WTC11 (cell line): ENCODE measurements around the gene TM9SF1. TPM values are rescaled to one million over a fixed set of nuclear protein-coding genes. Genes with fewer than 3 reads are reported as not detected.

Experiments
- ATAC-seq: fragments of 200-7000 bp; cut with Tn5 transposase; 2 replicates; pipeline ENCODE4 v1.10.0; 2021; ENCODE audit warnings: mild to moderate bottlenecking, moderate library complexity
- CTCF ChIA-PET: fragments of 300-600 bp; sonication (Branson Sonifier 250); formaldehyde crosslinking; loops from one replicate; lab custom pipeline; 2021; ENCODE audit warnings: antibody characterized with exemption; lab: Charles Lee
- POLR2A ChIA-PET: fragments of 350-600 bp; sonication (Branson Sonifier 250); formaldehyde crosslinking; loops from one replicate; lab custom pipeline; 2021; ENCODE audit warnings: antibody characterized with exemption; lab: Charles Lee
- DNase-seq: peaks from one replicate; pipeline ENCODE4 v3.0.0; 2021; ENCODE audit warnings: low spot score
- H3K27ac Mint-ChIP-seq: 2 replicates; pipeline ENCODE4 v1.8.0; 2021; ENCODE audit warnings: mixed read lengths
- H3K27me3 Mint-ChIP-seq: 2 replicates; pipeline ENCODE4 v1.8.0; 2021; ENCODE audit warnings: low read depth, mild to moderate bottlenecking, moderate library complexity, mixed read lengths
- H3K36me3 Mint-ChIP-seq: 2 replicates; pipeline ENCODE4 v1.8.0; 2021; ENCODE audit warnings: mixed read lengths
- H3K4me1 Mint-ChIP-seq: 2 replicates; pipeline ENCODE4 v1.8.0; 2022; ENCODE audit warnings: mixed read lengths
- H3K4me3 Mint-ChIP-seq: 2 replicates; pipeline ENCODE4 v1.8.0; 2021; ENCODE audit warnings: mild to moderate bottlenecking, moderate library complexity, mixed read lengths
- H3K9me3 Mint-ChIP-seq: 2 replicates; pipeline ENCODE4 v1.8.0; 2021; ENCODE audit warnings: mixed read lengths
- CBFB ChIP-seq: sonication (generic); formaldehyde crosslinking; IDR thresholded peaks from 2 replicates; pipeline ENCODE4 v1.8.1; 2022; ENCODE audit warnings: mild to moderate bottlenecking, low read depth, missing genetic modification reagents
- KAT7 ChIP-seq: sonication (generic); formaldehyde crosslinking; IDR thresholded peaks from 2 replicates; pipeline ENCODE4 v1.8.1; 2023; ENCODE audit warnings: missing genetic modification reagents, mild to moderate bottlenecking, borderline replicate concordance
- SOX15 ChIP-seq: fragments of 250-450 bp; sonication (Bioruptor Pico); IDR thresholded peaks from 2 replicates; pipeline ENCODE4 v1.9.0; 2021; ENCODE audit warnings: mild to moderate bottlenecking
- ZBTB43 ChIP-seq: sonication (generic); formaldehyde crosslinking; IDR thresholded peaks from 2 replicates; pipeline ENCODE4 v1.8.1; 2023; ENCODE audit warnings: mild to moderate bottlenecking, missing genetic modification reagents
- ZNF281 ChIP-seq: sonication (generic); formaldehyde crosslinking; IDR thresholded peaks from 2 replicates; pipeline ENCODE4 v1.8.0; 2023; ENCODE audit warnings: mild to moderate bottlenecking, missing genetic modification reagents
- ZNF532 ChIP-seq: fragments of 250-450 bp; sonication (Bioruptor Pico); IDR thresholded peaks from 2 replicates; pipeline ENCODE4 v1.9.0; 2021; ENCODE audit warnings: mild to moderate bottlenecking, borderline replicate concordance
- ZNF671 ChIP-seq: fragments of 250-450 bp; sonication (Bioruptor Pico); IDR thresholded peaks from 2 replicates; pipeline ENCODE4 v1.8.0; 2021; ENCODE audit warnings: mild to moderate bottlenecking
- total RNA-seq: library from RNA; stranded (reverse); gene quantifications from 3 replicates; pipeline ENCODE4 v1.2.3, GENCODE V29; 2021
- TF ChIP-seq, protein P1 (sequence below): sonication (generic); formaldehyde crosslinking; IDR thresholded peaks from 2 replicates; pipeline ENCODE4 v1.8.0; 2022; ENCODE audit warnings: missing genetic modification reagents

The TM9SF1 gene
- total RNA-seq, 1 experiment from 2014 or later, result 27.9 TPM

GRCh38 chr14:24151404-24152080 lies 43.7 kb downstream of the TM9SF1 start:
- POLR2A ChIA-PET, result interaction anchor here (0.7 to 1.7 kb wide), 4 partner anchors 9 to 41 kb away, joined by 3 to 4 read pairs (median 3); partner anchors contain the start of genes DCAF11, EMC9, IRF9 and NRL
- peaks cover 53% of the 10 kb centered on the region for H3K36me3 Mint-ChIP-seq
- CTCF ChIA-PET, result interaction anchor here (0.5 to 4.1 kb wide), 6 partner anchors 9 to 157 kb away, joined by 3 to 19 read pairs (median 4); partner anchors contain the start of genes CIDEB and IRF9

More at GRCh38 chr14:24151404-24152080, 43.7 kb downstream of the TM9SF1 start:
- ATAC-seq (no peak), DNase-seq (no peak)
- H3K4me3 Mint-ChIP-seq, result no peak overlapping the region
- no peak overlapping the region for H3K27ac Mint-ChIP-seq
- peaks cover 11% of the 10 kb centered on the region for H3K4me1 Mint-ChIP-seq
- no peaks in the 10 kb centered on the region for H3K27me3 Mint-ChIP-seq
- H3K9me3 Mint-ChIP-seq, result no peaks in the 10 kb centered on the region
- TF ChIP-seq KAT7 (CRISPR knock-in tag) (no peak), ZNF281 (CRISPR knock-in tag) (no peak), CBFB (CRISPR knock-in tag) (no peak), SOX15 (CRISPR knock-in tag) (no peak), ZNF671 (CRISPR knock-in tag) (no peak), ZBTB43 (CRISPR knock-in tag) (no peak), ZNF532 (CRISPR knock-in tag) (no peak)
- TF ChIP-seq, protein P1, sequence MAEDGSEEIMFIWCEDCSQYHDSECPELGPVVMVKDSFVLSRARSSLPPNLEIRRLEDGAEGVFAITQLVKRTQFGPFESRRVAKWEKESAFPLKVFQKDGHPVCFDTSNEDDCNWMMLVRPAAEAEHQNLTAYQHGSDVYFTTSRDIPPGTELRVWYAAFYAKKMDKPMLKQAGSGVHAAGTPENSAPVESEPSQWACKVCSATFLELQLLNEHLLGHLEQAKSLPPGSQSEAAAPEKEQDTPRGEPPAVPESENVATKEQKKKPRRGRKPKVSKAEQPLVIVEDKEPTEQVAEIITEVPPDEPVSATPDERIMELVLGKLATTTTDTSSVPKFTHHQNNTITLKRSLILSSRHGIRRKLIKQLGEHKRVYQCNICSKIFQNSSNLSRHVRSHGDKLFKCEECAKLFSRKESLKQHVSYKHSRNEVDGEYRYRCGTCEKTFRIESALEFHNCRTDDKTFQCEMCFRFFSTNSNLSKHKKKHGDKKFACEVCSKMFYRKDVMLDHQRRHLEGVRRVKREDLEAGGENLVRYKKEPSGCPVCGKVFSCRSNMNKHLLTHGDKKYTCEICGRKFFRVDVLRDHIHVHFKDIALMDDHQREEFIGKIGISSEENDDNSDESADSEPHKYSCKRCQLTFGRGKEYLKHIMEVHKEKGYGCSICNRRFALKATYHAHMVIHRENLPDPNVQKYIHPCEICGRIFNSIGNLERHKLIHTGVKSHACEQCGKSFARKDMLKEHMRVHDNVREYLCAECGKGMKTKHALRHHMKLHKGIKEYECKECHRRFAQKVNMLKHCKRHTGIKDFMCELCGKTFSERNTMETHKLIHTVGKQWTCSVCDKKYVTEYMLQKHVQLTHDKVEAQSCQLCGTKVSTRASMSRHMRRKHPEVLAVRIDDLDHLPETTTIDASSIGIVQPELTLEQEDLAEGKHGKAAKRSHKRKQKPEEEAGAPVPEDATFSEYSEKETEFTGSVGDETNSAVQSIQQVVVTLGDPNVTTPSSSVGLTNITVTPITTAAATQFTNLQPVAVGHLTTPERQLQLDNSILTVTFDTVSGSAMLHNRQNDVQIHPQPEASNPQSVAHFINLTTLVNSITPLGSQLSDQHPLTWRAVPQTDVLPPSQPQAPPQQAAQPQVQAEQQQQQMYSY (CRISPR knock-in tag), result no peak
